ENCODE results near the gene UBE2D4.

DNA sequence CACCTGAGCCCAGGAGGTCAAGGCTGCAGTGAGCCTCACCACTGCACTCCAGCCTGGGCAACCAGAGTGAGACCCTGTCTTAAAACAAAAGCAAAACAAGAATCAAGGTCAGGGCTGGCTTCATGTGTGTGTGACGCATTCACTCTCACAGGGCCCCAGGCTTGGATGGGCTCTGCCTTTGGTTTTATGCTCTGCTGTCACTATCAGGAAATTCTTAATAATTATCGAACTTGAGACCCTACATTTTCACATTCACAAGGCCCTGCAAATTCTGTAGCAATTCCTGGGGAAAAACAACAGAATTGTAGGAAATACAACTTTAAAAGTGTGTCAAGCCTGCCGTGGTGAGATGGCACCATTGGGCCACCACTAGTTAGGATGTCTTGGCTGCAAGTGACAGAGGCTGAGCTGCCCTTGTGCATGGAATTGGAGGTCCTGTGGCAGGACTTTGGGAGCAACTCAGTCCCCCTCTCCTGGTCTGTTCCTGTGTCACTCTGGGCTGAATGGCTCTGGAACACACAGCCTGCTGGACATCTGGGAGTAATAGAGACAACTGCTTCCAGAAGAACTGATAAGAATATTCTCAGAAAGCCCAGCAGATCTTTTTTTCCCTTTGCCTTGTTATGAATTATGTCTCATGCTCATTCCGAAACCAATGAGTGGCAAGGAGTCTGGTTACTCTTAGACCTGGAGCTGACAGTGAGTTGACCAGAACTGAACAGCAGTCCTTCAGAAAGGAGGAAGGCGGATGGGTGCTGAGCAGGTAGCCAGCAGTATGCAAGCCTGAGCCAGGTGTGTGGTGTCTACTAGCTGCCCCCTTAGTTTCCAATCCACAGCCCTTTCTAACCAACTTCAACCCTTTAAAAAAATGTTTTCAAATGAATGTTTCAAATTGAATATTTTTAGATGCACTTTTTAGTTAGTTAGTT lies 3.6 kb downstream of the UBE2D4 start:
- no peak for TF ChIP-seq ZEB2 (IDR thresholded peaks at IDR 0.05)
- TF ChIP-seq BHLHE40 (IDR thresholded peaks at IDR 0.05; ENCODE audit: low read length): no peak
